ENCODE results near the gene KREMEN2. TPM values are rescaled to one million over a fixed set of nuclear protein-coding genes. Genes with fewer than 3 reads are reported as not detected.

The KREMEN2 gene
- total RNA-seq, 1 donor from 2014 or later = not detected

DNA sequence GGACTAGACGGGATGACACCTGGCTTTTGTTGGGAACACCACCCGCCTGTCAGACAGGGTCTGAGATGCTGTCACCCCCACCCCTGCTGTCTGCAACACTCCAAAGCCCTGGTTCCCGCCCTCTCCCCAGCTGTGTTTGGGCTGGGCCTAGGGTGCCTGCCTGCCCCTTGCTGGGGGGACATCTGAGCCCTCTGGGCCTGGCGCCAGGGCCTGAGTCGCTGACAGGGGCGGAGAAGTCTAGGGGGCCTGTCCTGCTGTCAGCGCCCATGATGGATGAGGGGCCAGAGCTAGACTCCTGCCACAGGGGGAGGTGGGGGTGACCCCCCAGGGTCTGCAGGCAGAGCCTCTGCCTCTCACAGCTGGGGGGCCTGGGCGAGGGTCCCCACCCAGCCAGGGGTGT lies 23.8 kb downstream of the KREMEN2 start:
- no peak overlapping the region for H3K4me3 ChIP-seq
- no peaks in the 10 kb centered on the region for H3K36me3 ChIP-seq
- intact Hi-C loops (cut with micrococcal nuclease) = no loop called here
- no peak overlapping the region for H3K27ac ChIP-seq (replicated peaks)
- H3K9me3 ChIP-seq (replicated peaks) = no peaks in the 10 kb centered on the region
- H3K27me3 ChIP-seq (ENCODE audit: low read depth) = peaks cover 43% of the 10 kb centered on the region
- TF ChIP-seq, protein P1, sequence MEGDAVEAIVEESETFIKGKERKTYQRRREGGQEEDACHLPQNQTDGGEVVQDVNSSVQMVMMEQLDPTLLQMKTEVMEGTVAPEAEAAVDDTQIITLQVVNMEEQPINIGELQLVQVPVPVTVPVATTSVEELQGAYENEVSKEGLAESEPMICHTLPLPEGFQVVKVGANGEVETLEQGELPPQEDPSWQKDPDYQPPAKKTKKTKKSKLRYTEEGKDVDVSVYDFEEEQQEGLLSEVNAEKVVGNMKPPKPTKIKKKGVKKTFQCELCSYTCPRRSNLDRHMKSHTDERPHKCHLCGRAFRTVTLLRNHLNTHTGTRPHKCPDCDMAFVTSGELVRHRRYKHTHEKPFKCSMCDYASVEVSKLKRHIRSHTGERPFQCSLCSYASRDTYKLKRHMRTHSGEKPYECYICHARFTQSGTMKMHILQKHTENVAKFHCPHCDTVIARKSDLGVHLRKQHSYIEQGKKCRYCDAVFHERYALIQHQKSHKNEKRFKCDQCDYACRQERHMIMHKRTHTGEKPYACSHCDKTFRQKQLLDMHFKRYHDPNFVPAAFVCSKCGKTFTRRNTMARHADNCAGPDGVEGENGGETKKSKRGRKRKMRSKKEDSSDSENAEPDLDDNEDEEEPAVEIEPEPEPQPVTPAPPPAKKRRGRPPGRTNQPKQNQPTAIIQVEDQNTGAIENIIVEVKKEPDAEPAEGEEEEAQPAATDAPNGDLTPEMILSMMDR (IDR thresholded peaks at IDR 0.05; ENCODE audit: borderline replicate concordance) = no peak
- no peak for DNase-seq
- peaks cover 34% of the 10 kb centered on the region for H3K4me1 ChIP-seq

DNA sequence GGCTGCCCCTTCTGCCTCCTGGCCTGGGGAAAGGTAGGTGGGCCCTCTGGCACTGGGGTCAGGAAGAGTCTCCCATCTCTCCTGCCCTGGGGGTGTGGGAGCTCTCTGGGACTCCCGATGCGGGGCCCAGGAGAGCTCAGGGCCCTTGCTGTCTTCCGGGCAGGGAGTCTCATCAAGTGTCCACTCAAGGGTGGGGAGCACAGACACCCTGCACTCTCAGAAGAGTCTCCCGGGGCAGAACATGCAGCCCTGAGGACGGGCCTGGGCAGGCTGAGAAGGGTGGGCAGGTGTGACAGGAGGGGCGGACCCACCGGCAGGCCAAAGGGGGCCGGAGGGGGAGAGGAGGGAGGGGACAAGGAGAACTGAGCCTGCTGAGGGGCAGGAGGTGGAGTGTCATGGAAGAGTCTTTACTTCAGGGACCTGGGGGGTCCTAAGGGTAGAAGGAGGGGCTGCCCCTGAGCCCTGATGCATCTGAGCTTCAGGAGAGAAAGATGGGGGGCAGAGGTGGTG lies 24.6 kb downstream of the KREMEN2 start:
- no peaks in the 10 kb centered on the region for H3K9me3 ChIP-seq (replicated peaks)
- H3K27me3 ChIP-seq (ENCODE audit: low read depth) = peaks cover 43% of the 10 kb centered on the region
- no peak for DNase-seq
- intact Hi-C loops (cut with micrococcal nuclease) = no loop called here
- H3K4me1 ChIP-seq = peaks cover 29% of the 10 kb centered on the region
- H3K27ac ChIP-seq (replicated peaks) = no peak overlapping the region
- TF ChIP-seq, protein P1 (IDR thresholded peaks at IDR 0.05; ENCODE audit: borderline replicate concordance) = no peak
- no peaks in the 10 kb centered on the region for H3K36me3 ChIP-seq
- H3K4me3 ChIP-seq = no peak overlapping the region

DNA sequence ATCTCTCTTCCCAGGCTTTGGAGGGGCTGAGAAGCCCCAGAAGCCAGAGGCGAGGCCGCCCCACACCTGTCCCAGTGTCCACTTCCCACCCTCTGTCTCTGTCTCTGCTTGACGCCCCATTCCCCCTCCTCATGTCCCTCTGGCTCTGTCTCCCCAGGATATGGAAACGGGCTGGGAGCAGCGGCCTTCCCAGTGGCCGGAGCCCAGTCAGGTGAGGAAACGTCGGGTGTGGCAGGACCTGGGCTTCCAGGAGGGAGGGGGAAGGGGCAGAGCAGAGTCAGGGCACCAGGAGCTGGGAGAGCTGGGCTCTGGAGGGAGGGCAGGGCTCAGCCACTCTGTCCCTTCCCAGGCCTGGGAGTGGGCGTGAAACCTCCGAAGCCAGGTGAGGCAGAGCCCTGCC lies 26.8 kb downstream of the KREMEN2 start:
- H3K4me1 ChIP-seq = peaks cover 7% of the 10 kb centered on the region
- no peak overlapping the region for H3K27ac ChIP-seq (replicated peaks)
- H3K4me3 ChIP-seq = no peak overlapping the region
- intact Hi-C loops (cut with micrococcal nuclease) = no loop called here
- peaks cover 48% of the 10 kb centered on the region for H3K27me3 ChIP-seq (ENCODE audit: low read depth)
- TF ChIP-seq, protein P1 (IDR thresholded peaks at IDR 0.05; ENCODE audit: borderline replicate concordance) = no peak
- H3K9me3 ChIP-seq (replicated peaks) = no peaks in the 10 kb centered on the region
- H3K36me3 ChIP-seq = no peaks in the 10 kb centered on the region
- no peak for DNase-seq

DNA sequence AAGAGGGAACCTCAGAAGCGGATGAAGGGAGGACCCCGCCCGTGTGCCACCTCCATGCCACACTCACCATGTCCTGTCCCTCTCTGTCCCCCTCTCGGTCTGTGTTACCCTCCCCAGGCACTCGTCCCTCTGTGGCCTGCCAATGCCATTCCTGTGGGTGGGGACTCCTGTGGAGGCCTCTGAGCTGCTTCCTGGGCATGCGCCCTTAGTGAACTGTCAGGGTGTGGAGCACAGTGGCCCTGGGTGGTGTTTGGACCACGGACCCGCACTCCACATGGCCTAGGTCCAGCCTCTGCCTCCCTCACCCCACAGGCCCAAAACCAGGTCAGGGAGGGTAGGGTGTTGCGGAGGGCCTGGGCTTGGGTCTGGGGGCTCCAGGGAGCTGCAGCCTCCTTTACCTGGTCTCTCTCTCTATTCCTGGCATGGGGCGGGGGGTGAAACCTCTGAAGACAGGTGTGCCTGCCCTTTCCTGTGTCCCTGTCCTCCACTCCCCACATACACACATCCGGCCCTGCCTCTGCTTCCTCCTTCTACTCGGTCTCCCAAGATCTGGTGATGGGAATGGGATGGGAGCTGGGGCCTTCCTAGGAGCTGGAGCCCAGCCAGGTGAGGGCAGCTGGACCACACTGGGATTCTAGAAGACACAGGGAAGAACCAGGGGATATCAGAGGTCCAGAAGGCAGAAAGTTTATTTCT lies 27.6 kb downstream of the KREMEN2 start:
- Histone ChIP-seq H3K4me3 (no peak overlapping the region), H3K9me3 (replicated peaks) (no peaks in the 10 kb centered on the region), H3K27me3 (ENCODE audit: low read depth) (peaks cover 52% of the 10 kb centered on the region), H3K36me3 (no peaks in the 10 kb centered on the region), H3K4me1 (no peaks in the 10 kb centered on the region), H3K27ac (replicated peaks) (no peak overlapping the region)
- TF ChIP-seq, protein P1 (IDR thresholded peaks at IDR 0.05; ENCODE audit: borderline replicate concordance) = no peak
- no peak for DNase-seq
- intact Hi-C loops (cut with micrococcal nuclease) = no loop called here

DNA sequence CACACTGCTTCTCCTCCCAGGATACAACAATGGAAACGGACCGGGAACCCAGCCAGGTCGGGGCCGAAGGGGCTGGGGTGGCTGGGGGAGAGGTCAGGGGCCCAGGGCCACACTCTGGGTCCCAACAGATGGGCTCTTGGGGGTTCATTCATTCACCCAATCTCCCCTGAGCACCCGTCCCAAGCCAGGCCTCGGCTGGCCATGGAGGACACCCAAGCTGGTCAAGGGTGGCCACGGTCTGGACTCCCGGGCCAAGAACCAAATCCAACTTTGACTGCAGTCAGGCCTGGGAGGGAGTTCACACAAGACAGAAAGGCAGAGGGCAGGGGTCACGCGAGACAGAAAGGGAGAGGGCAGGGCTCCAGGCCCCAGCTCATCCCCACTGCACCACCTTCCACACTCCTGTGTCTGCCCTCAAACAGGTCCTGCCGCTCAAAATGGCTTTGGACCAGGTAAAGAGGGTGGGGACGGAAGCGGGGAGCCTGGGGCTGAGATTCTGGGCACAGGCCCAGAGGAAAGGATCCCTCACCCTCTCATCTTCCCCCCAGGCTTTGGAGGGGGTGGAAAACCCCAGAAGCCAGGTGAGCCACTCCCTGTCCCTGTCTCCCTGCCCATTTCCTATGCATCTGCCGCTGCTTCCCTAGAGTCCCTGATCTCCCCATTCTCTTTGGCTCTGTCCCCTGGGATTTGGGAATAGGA lies 28.5 kb downstream of the KREMEN2 start:
- intact Hi-C loops (cut with micrococcal nuclease) = no loop called here
- Histone ChIP-seq H3K9me3 (replicated peaks) (no peaks in the 10 kb centered on the region), H3K4me3 (no peak overlapping the region), H3K27me3 (ENCODE audit: low read depth) (peaks cover 52% of the 10 kb centered on the region), H3K36me3 (no peaks in the 10 kb centered on the region), H3K27ac (replicated peaks) (no peak overlapping the region), H3K4me1 (no peaks in the 10 kb centered on the region)
- DNase-seq = no peak
- TF ChIP-seq, protein P1 (IDR thresholded peaks at IDR 0.05; ENCODE audit: borderline replicate concordance) = no peak

All from left ventricle myocardium inferior (tissue), 1 donor.